ENCODE measurements around the gene ACVRL1.

DNA sequence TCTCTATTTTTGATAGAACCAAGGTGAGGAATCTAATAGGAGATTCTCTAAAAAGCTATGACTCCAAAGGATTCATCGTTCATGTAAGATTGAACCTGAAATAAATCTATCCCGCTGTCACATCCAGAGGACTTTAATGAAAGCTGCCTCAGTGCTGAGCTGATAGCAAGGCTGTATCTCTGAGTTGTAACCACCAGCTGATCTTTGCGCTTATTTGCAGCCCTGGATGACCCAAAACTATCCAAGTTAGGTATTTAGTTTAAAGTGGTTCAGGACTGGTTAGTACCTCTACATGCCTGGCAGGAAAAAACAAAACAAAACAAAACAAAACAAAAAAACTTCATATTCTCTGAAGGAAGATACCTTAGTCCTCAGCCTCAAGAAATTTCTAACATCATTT, 28.2 kb upstream of the ACVRL1 start:
- TF ChIP-seq, protein P1, sequence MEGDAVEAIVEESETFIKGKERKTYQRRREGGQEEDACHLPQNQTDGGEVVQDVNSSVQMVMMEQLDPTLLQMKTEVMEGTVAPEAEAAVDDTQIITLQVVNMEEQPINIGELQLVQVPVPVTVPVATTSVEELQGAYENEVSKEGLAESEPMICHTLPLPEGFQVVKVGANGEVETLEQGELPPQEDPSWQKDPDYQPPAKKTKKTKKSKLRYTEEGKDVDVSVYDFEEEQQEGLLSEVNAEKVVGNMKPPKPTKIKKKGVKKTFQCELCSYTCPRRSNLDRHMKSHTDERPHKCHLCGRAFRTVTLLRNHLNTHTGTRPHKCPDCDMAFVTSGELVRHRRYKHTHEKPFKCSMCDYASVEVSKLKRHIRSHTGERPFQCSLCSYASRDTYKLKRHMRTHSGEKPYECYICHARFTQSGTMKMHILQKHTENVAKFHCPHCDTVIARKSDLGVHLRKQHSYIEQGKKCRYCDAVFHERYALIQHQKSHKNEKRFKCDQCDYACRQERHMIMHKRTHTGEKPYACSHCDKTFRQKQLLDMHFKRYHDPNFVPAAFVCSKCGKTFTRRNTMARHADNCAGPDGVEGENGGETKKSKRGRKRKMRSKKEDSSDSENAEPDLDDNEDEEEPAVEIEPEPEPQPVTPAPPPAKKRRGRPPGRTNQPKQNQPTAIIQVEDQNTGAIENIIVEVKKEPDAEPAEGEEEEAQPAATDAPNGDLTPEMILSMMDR (IDR thresholded peaks at IDR 0.05): no peak
- TF ChIP-seq POLR2AphosphoS5 (IDR thresholded peaks at IDR 0.05): no peak

Measured in suprapubic skin (tissue), 3 donors.